Naive thymus-derived CD4-positive, alpha-beta T cell (primary cell): Measurements from ENCODE around the gene NT5E. TPM values are rescaled to one million over a fixed set of nuclear protein-coding genes. Genes with fewer than 3 reads are reported as not detected.

Experiments used
- ATAC-seq: fragments of 150-1000 bp; cut with Tn5 transposase; 2 replicates; pipeline ENCODE4 v1.10.0; 2021; ENCODE audit warnings: mild to moderate bottlenecking, moderate library complexity
- CTCF ChIA-PET: fragments of 350-600 bp; sonication (Branson Sonifier 250); formaldehyde crosslinking; loops from one replicate; lab custom pipeline; 2021; ENCODE audit warnings: antibody characterized with exemption; lab: Charles Lee
- POLR2A ChIA-PET: fragments of 350-600 bp; sonication (Branson Sonifier 250); formaldehyde crosslinking; loops from one replicate; lab custom pipeline; 2021; ENCODE audit warnings: antibody characterized with exemption, inconsistent platforms; lab: Charles Lee
- DNase-seq, 9 donors: peaks; one replicate each; pipeline versions ENCODE4 v3.0.0 to v3.0.0-alpha.2; 2020 to 2022; ENCODE audit warnings: mixed read lengths in 1 of 9
- H3K27ac ChIP-seq: one replicate; pipeline ENCODE4 v1.7.0; 2013; ENCODE audit warnings: mild to moderate bottlenecking, low read depth, low read length, moderate library complexity
- H3K27me3 ChIP-seq, 2 donors: one replicate each; pipeline ENCODE4 v1.7.0; 2013; ENCODE audit warnings: low read length in 2 of 2, mild to moderate bottlenecking in 2 of 2, moderate library complexity in 2 of 2; ENCODE audit not compliant: control insufficient read depth in 2 of 2, insufficient read depth in 2 of 2
- H3K36me3 ChIP-seq, 3 experiments: 1 replicate in 2 of 3; 2 replicates in 1 of 3; pipeline ENCODE4 v1.7.0; 2013; ENCODE audit warnings: low read length in 3 of 3, mild to moderate bottlenecking in 3 of 3, moderate library complexity in 1 of 3; ENCODE audit not compliant: insufficient read depth in 3 of 3, control insufficient read depth in 2 of 3
- H3K4me1 ChIP-seq, 2 donors: one replicate each; pipeline ENCODE4 v1.7.0; 2013; ENCODE audit warnings: low read length in 2 of 2, mild to moderate bottlenecking in 2 of 2, moderate library complexity in 1 of 2; ENCODE audit not compliant: control insufficient read depth in 2 of 2, insufficient read depth in 2 of 2
- H3K4me3 ChIP-seq: 2 replicates; pipeline ENCODE4 v1.7.0; 2013; ENCODE audit warnings: mild to moderate bottlenecking, low read length
- H3K9me3 ChIP-seq, 3 experiments: 1 replicate in 2 of 3; 2 replicates in 1 of 3; pipeline ENCODE4 v1.7.0; 2013; ENCODE audit warnings: low read length in 3 of 3; ENCODE audit not compliant: control insufficient read depth in 2 of 3
- H3K27ac Mint-ChIP-seq, 9 donors: one replicate each; pipeline ENCODE4 v1.8.0; 2020 to 2022; ENCODE audit warnings: mixed read lengths in 9 of 9, mild to moderate bottlenecking in 8 of 9, moderate library complexity in 5 of 9, inconsistent platforms in 2 of 9
- H3K27me3 Mint-ChIP-seq, 5 donors: one replicate each; pipeline ENCODE4 v1.8.0; 2021 to 2022; ENCODE audit warnings: mixed read lengths in 5 of 5, mild to moderate bottlenecking in 1 of 5
- H3K36me3 Mint-ChIP-seq, 5 donors: one replicate each; pipeline ENCODE4 v1.8.0; 2020 to 2022; ENCODE audit warnings: mixed read lengths in 5 of 5, mild to moderate bottlenecking in 3 of 5, inconsistent platforms in 1 of 5
- H3K4me1 Mint-ChIP-seq, 7 donors: one replicate each; pipeline ENCODE4 v1.8.0; 2020 to 2022; ENCODE audit warnings: mixed read lengths in 7 of 7, mild to moderate bottlenecking in 3 of 7, inconsistent platforms in 1 of 7
- H3K4me3 Mint-ChIP-seq, 10 donors: one replicate each; pipeline ENCODE4 v1.8.0; 2020 to 2022; ENCODE audit warnings: mild to moderate bottlenecking in 10 of 10, mixed read lengths in 10 of 10, moderate library complexity in 6 of 10, inconsistent platforms in 2 of 10
- H3K9me3 Mint-ChIP-seq, 11 donors: one replicate each; pipeline ENCODE4 v1.8.0; 2020 to 2022; ENCODE audit warnings: mixed read lengths in 11 of 11, mild to moderate bottlenecking in 4 of 11, inconsistent platforms in 1 of 11, moderate library complexity in 1 of 11
- intact Hi-C, 2 donors: fragments of 100-400 bp; cut with micrococcal nuclease; formaldehyde crosslinking; loops; one replicate each; pipeline ENCODE4 v1.15.1; 2023
- polyA plus RNA-seq, 2 donors: library from polyadenylated mRNA; unstranded; fragments of 300-500 nt; fragmentation: Illumina TruSeq; gene quantifications; one replicate each; pipeline ENCODE4 v1.2.3, GENCODE V29; 2021
- total RNA-seq, 6 experiments: library from RNA in 5 of 6; stranded (reverse) in 5 of 6; gene quantifications; 1 replicate in 5 of 6; 2 replicates in 1 of 6; pipeline ENCODE4 v1.2.3 and lab custom pipeline; 2021 to 2026

Gene NT5E
- total and polyA plus RNA-seq, 7 experiments from 2014 or later: 1.5 to 29.3 (median 3.7) TPM

GRCh38 chr6:85425997-85426396, 23.9 kb upstream of the NT5E start:
- no peak overlapping the region for H3K4me3 ChIP-seq
- ChIA-PET CTCF (no interaction called here), POLR2A (no interaction called here)
- H3K27ac Mint-ChIP-seq: no peak overlapping the region
- H3K27me3 Mint-ChIP-seq: peaks cover 0 to 11% (median 9%) of the 10 kb centered on the region in 5 donors
- H3K9me3 Mint-ChIP-seq: peaks cover 3 to 35% (median 15%) of the 10 kb centered on the region in 11 donors
- no peaks in the 10 kb centered on the region for H3K36me3 ChIP-seq
- intact Hi-C loops: no loop called here
- no peak for ATAC-seq
- H3K36me3 Mint-ChIP-seq: peaks cover 0 to 9% (median 5%) of the 10 kb centered on the region in 5 donors
- no peaks in the 10 kb centered on the region for H3K27me3 ChIP-seq
- no peak overlapping the region for H3K27ac ChIP-seq
- no peaks in the 10 kb centered on the region for H3K4me1 ChIP-seq
- DNase-seq: no peak
- H3K4me1 Mint-ChIP-seq: peaks cover 0 to 1% (median 0%) of the 10 kb centered on the region in 7 donors
- H3K4me3 Mint-ChIP-seq: no peak overlapping the region
- no peaks in the 10 kb centered on the region for H3K9me3 ChIP-seq

GRCh38 chr6:85428486-85428885, 21.4 kb upstream of the NT5E start:
- no peaks in the 10 kb centered on the region for H3K9me3 ChIP-seq
- ATAC-seq: no peak
- peaks cover 0 to 1% (median 0%) of the 10 kb centered on the region in 7 donors for H3K4me1 Mint-ChIP-seq
- ChIA-PET CTCF (no interaction called here), POLR2A (no interaction called here)
- no peak overlapping the region for H3K27ac Mint-ChIP-seq
- peaks cover 0 to 6% (median 5%) of the 10 kb centered on the region in 5 donors for H3K36me3 Mint-ChIP-seq
- no peak overlapping the region for H3K4me3 Mint-ChIP-seq
- no peak for DNase-seq
- no peaks in the 10 kb centered on the region for H3K4me1 ChIP-seq
- H3K27ac ChIP-seq: no peak overlapping the region
- no peaks in the 10 kb centered on the region for H3K27me3 ChIP-seq
- H3K9me3 Mint-ChIP-seq: peaks cover 3 to 35% (median 16%) of the 10 kb centered on the region in 11 donors
- H3K27me3 Mint-ChIP-seq: peaks cover 0 to 11% (median 9%) of the 10 kb centered on the region in 5 donors
- no peaks in the 10 kb centered on the region for H3K36me3 ChIP-seq
- intact Hi-C loops: no loop called here
- no peak overlapping the region for H3K4me3 ChIP-seq

GRCh38 chr6:85429346-85429745, 20.5 kb upstream of the NT5E start:
- DNase-seq (no peak), ATAC-seq (no peak)
- H3K27me3 Mint-ChIP-seq: peaks cover 0 to 11% (median 9%) of the 10 kb centered on the region in 5 donors
- H3K27ac Mint-ChIP-seq: no peak overlapping the region
- Histone ChIP-seq H3K36me3 (no peaks in the 10 kb centered on the region), H3K4me3 (no peak overlapping the region), H3K27me3 (no peaks in the 10 kb centered on the region), H3K9me3 (no peaks in the 10 kb centered on the region), H3K4me1 (no peaks in the 10 kb centered on the region), H3K27ac (no peak overlapping the region)
- CTCF ChIA-PET: no interaction called here
- peaks cover 0 to 1% (median 0%) of the 10 kb centered on the region in 7 donors for H3K4me1 Mint-ChIP-seq
- POLR2A ChIA-PET: no interaction called here
- H3K36me3 Mint-ChIP-seq: peaks cover 0 to 6% (median 5%) of the 10 kb centered on the region in 5 donors
- peaks cover 3 to 39% (median 16%) of the 10 kb centered on the region in 11 donors for H3K9me3 Mint-ChIP-seq
- no peak overlapping the region for H3K4me3 Mint-ChIP-seq
- intact Hi-C loops: no loop called here

- intact Hi-C loops: no loop called here
- CTCF ChIA-PET: no interaction called here
- Mint-ChIP-seq H3K4me1 (peaks cover 0 to 4% (median 0%) of the 10 kb centered on the region in 7 donors), H3K9me3 (peaks cover 0 to 24% (median 5%) of the 10 kb centered on the region in 11 donors), H3K27ac (no peak overlapping the region), H3K36me3 (peaks cover 0 to 6% (median 0%) of the 10 kb centered on the region in 5 donors), H3K27me3 (peaks cover 0 to 11% (median 9%) of the 10 kb centered on the region in 5 donors), H3K4me3 (no peak overlapping the region)
- DNase-seq (no peak), ATAC-seq (no peak)
- POLR2A ChIA-PET: interaction anchor here (0.6 kb wide), 1 partner anchor 144 kb away, joined by 5 read pairs; no protein-coding TSS in a partner anchor
- H3K27me3 ChIP-seq: no peaks in the 10 kb centered on the region
- no peak overlapping the region for H3K4me3 ChIP-seq
- H3K27ac ChIP-seq: no peak overlapping the region
- no peaks in the 10 kb centered on the region for H3K36me3 ChIP-seq
- H3K9me3 ChIP-seq: no peaks in the 10 kb centered on the region
- no peaks in the 10 kb centered on the region for H3K4me1 ChIP-seq
Measured at GRCh38 chr6:85431271-85431670, 18.6 kb upstream of the NT5E start.

- H3K36me3 ChIP-seq: no peaks in the 10 kb centered on the region
- no peak overlapping the region for H3K27ac ChIP-seq
- H3K4me1 ChIP-seq: no peaks in the 10 kb centered on the region
- H3K4me3 ChIP-seq: no peak overlapping the region
- intact Hi-C loops: no loop called here
- no peaks in the 10 kb centered on the region for H3K9me3 ChIP-seq
- H3K27ac Mint-ChIP-seq: peak overlapping the region in 1 of 9 donors; percentile 47
- ChIA-PET CTCF (no interaction called here), POLR2A (no interaction called here)
- DNase-seq (no peak), ATAC-seq (no peak)
- peaks cover 0 to 18% (median 0%) of the 10 kb centered on the region in 11 donors for H3K9me3 Mint-ChIP-seq
- H3K27me3 Mint-ChIP-seq: peaks cover 0 to 9% (median 4%) of the 10 kb centered on the region in 5 donors
- peaks cover 0 to 6% (median 0%) of the 10 kb centered on the region in 5 donors for H3K36me3 Mint-ChIP-seq
- H3K4me3 Mint-ChIP-seq: no peak overlapping the region
- H3K4me1 Mint-ChIP-seq: peaks cover 0 to 4% (median 0%) of the 10 kb centered on the region in 7 donors
- H3K27me3 ChIP-seq: no peaks in the 10 kb centered on the region
Measured at GRCh38 chr6:85432554-85432953, 17.3 kb upstream of the NT5E start.

- intact Hi-C loops: no loop called here
- peaks cover 0 to 3% (median 0%) of the 10 kb centered on the region in 5 donors for H3K36me3 Mint-ChIP-seq
- Histone ChIP-seq H3K36me3 (no peaks in the 10 kb centered on the region), H3K9me3 (no peaks in the 10 kb centered on the region), H3K27me3 (no peaks in the 10 kb centered on the region), H3K4me1 (no peaks in the 10 kb centered on the region), H3K4me3 (no peak overlapping the region), H3K27ac (no peak overlapping the region)
- ChIA-PET CTCF (no interaction called here), POLR2A (no interaction called here)
- DNase-seq (no peak), ATAC-seq (no peak)
- H3K4me3 Mint-ChIP-seq: no peak overlapping the region
- H3K9me3 Mint-ChIP-seq: peaks cover 0 to 26% (median 5%) of the 10 kb centered on the region in 11 donors
- H3K4me1 Mint-ChIP-seq: peaks cover 0 to 4% (median 0%) of the 10 kb centered on the region in 7 donors
- no peak overlapping the region for H3K27ac Mint-ChIP-seq
- H3K27me3 Mint-ChIP-seq: peaks cover 0 to 9% (median 0%) of the 10 kb centered on the region in 5 donors
Measured at GRCh38 chr6:85435851-85436250, 14.0 kb upstream of the NT5E start.

- Histone ChIP-seq H3K4me1 (no peaks in the 10 kb centered on the region), H3K27me3 (no peaks in the 10 kb centered on the region), H3K27ac (no peak overlapping the region), H3K9me3 (no peaks in the 10 kb centered on the region), H3K4me3 (no peak overlapping the region), H3K36me3 (no peaks in the 10 kb centered on the region)
- Mint-ChIP-seq H3K9me3 (peaks cover 0 to 29% (median 5%) of the 10 kb centered on the region in 11 donors), H3K4me1 (peaks cover 0 to 4% (median 0%) of the 10 kb centered on the region in 7 donors), H3K4me3 (no peak overlapping the region), H3K27ac (no peak overlapping the region), H3K36me3 (peaks cover 0 to 3% (median 0%) of the 10 kb centered on the region in 5 donors), H3K27me3 (peaks cover 0 to 9% (median 0%) of the 10 kb centered on the region in 5 donors)
- intact Hi-C loops: no loop called here
- ChIA-PET CTCF (no interaction called here), POLR2A (no interaction called here)
- ATAC-seq (no peak), DNase-seq (no peak)
Measured at GRCh38 chr6:85436411-85436810, 13.5 kb upstream of the NT5E start.
